T-helper 17 cell (primary cell): ENCODE results near the gene MTRFR. TPM values are rescaled to one million over a fixed set of nuclear protein-coding genes. Genes with fewer than 3 reads are reported as not detected.
"Not testable (repeated sequence)": the region's sequence is repeated elsewhere in the genome, so short reads cannot be mapped to it uniquely, and the experiment has no call there.

Experiments used
- ATAC-seq: fragments of 150-1000 bp; cut with Tn5 transposase; 2 replicates; pipeline ENCODE4 v1.10.0; 2021; ENCODE audit warnings: mild to moderate bottlenecking, moderate library complexity
- DNase-seq, 3 donors: peaks; one replicate each; pipeline versions ENCODE4 v3.0.0 to v3.0.0-alpha.2; 2020 to 2021
- H3K9me3 ChIP-seq: one replicate; pipeline ENCODE4 v1.7.0; 2013; ENCODE audit warnings: low read length, mild to moderate bottlenecking; ENCODE audit not compliant: control insufficient read depth, poor library complexity, severe bottlenecking
- H3K27ac Mint-ChIP-seq: one replicate; pipeline ENCODE4 v1.8.0; 2022; ENCODE audit warnings: mild to moderate bottlenecking, moderate library complexity, mixed read lengths
- H3K27me3 Mint-ChIP-seq: one replicate; pipeline ENCODE4 v1.8.0; 2022; ENCODE audit warnings: mixed read lengths
- H3K36me3 Mint-ChIP-seq: one replicate; pipeline ENCODE4 v1.8.0; 2022; ENCODE audit warnings: low read depth, mixed read lengths
- H3K4me1 Mint-ChIP-seq: one replicate; pipeline ENCODE4 v1.8.0; 2022; ENCODE audit warnings: mild to moderate bottlenecking, mixed read lengths
- H3K4me3 Mint-ChIP-seq: one replicate; pipeline ENCODE4 v1.8.0; 2022; ENCODE audit warnings: mild to moderate bottlenecking, moderate library complexity, mixed read lengths
- total RNA-seq, 4 donors: library from RNA in 2 of 4; stranded (reverse) in 2 of 4; gene quantifications; one replicate each; pipeline ENCODE4 v1.2.3 and lab custom pipeline; 2022 to 2026

Gene MTRFR
- total RNA-seq, 2 donors from 2014 or later: 23.2 to 24.5 TPM

DNA sequence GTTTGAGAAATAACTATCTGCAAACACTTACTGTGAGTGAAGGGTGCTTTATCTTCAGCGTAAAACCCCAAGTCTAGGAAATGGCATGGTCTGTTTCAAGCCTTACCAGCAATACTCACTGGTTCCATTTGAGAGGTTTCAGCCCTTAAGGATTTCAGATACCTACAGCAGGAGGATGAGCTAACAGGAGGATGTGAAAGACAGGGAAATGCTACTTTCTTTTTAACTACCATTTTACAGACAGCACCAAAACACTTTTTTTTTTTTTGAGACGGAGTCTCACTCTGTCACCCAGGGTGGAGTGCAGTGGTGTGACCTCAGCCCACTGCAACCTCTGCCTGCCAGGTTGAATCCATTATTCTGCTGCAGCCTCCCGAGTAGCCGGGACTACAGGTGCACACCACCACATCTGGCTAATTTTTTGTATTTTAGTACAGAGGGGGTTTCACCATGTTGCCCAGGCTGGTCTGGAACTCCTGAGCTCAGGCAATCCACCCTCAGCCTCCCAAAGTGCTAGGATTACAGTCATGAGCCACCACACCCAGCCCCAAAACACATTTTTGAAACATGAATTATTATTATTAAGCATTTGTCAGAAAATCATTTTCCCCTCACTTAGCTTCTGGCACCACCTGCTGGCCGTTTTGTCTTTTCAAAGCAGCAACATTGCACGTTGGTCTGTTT is 4.6 kb downstream of the MTRFR start:
- DNase-seq: peak; percentile 36 to 59 (median 48)
- H3K9me3 ChIP-seq: no peaks in the 10 kb centered on the region
- no peak for ATAC-seq
- H3K4me1 Mint-ChIP-seq: peaks cover 39% of the 10 kb centered on the region
- peaks cover 6% of the 10 kb centered on the region for H3K36me3 Mint-ChIP-seq
- no peaks in the 10 kb centered on the region for H3K27me3 Mint-ChIP-seq
- peak overlapping the region; percentile 61 for H3K27ac Mint-ChIP-seq
- peak overlapping the region; percentile 7 for H3K4me3 Mint-ChIP-seq

DNA sequence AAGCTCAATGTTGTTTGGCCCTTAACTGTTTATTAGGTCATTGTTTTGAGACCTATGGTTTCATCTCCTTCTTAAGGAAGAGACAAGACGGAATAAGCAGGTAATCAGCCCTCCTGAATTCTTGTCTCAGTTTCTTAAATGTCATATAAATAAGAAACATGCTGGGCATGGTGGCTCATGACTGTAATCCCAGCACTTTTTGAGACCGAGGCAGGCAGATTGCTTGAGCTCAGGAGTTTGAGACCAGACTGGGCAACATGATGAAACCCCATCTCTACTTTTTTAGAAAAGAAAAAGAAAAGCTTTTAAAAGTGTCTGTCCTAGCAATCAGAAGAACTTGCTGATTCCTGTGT is 5.1 kb downstream of the MTRFR start:
- DNase-seq: no peak
- H3K4me1 Mint-ChIP-seq: peaks cover 34% of the 10 kb centered on the region
- H3K27ac Mint-ChIP-seq: peak overlapping the region; percentile 61
- H3K4me3 Mint-ChIP-seq: peak overlapping the region; percentile 7
- H3K27me3 Mint-ChIP-seq: no peaks in the 10 kb centered on the region
- no peaks in the 10 kb centered on the region for H3K9me3 ChIP-seq
- H3K36me3 Mint-ChIP-seq: peaks cover 5% of the 10 kb centered on the region
- no peak for ATAC-seq

DNA sequence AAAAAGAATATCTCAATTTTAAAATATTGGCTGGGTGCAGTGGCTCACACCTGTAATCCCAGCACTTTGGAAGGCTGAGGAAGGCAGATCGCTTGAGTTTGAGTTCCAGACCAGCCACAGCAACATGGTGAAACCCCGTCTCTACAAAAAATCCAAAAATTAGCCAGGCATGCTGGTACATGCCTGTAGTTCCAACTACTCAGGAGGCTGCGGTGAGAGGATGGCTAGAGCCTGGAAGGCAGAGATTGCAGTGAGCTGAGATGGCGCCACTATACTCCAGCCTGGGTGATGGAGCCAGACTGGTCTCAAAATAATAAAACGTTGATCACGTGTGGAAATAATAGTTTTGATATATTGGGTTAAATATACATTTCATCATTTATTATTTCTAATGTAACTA is 5.7 kb downstream of the MTRFR start:
- H3K4me3 Mint-ChIP-seq: peak overlapping the region; percentile 1
- H3K27me3 Mint-ChIP-seq: no peaks in the 10 kb centered on the region
- H3K4me1 Mint-ChIP-seq: peaks cover 33% of the 10 kb centered on the region
- ATAC-seq: no peak
- DNase-seq: no peak
- no peaks in the 10 kb centered on the region for H3K9me3 ChIP-seq
- peaks cover 4% of the 10 kb centered on the region for H3K36me3 Mint-ChIP-seq
- peak overlapping the region; percentile 61 for H3K27ac Mint-ChIP-seq

DNA sequence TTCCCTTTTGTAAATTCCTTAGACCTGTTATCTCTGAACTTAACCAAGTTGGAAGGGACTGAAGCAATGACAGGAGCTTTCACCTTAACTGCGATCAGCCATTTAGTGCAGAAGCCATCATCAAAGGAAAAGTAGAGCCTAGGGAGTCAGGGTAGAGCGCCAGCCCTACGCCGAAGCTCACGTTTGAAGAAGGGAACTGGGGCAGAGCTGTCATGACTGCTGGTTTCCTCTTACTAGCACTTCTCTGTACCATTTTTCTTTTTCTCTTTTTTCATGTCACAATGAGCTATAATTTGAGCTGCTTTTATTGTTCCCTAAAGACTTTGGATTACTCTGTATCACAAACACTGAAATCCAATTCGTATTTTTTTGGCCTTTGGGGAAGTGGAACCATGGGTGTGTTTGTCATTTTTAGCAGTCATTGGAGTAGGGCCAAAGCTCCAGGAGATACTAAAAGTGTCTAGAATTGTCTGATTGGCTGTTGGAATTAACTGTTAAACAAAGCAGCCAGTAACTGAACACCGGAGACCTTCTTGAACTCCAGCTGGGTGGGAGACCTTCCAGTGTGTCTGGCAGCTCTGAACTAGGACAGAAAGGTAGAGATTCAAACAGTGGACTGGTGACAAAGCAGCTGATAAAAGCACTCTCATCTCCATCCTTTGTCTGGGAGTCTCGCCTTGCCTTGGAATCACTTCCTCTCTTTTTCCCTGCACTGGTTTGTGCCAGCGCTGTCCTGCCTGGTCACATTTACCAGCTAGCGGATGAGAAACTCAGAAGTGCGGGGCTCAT is 9.1 kb downstream of the MTRFR start:
- ATAC-seq: peak; percentile 49
- Mint-ChIP-seq H3K36me3 (peaks cover 2% of the 10 kb centered on the region), H3K27me3 (no peaks in the 10 kb centered on the region), H3K4me1 (peaks cover 40% of the 10 kb centered on the region), H3K27ac (peak overlapping the region; percentile 32), H3K4me3 (peak overlapping the region; percentile 41)
- no peak for DNase-seq
- no peaks in the 10 kb centered on the region for H3K9me3 ChIP-seq

DNA sequence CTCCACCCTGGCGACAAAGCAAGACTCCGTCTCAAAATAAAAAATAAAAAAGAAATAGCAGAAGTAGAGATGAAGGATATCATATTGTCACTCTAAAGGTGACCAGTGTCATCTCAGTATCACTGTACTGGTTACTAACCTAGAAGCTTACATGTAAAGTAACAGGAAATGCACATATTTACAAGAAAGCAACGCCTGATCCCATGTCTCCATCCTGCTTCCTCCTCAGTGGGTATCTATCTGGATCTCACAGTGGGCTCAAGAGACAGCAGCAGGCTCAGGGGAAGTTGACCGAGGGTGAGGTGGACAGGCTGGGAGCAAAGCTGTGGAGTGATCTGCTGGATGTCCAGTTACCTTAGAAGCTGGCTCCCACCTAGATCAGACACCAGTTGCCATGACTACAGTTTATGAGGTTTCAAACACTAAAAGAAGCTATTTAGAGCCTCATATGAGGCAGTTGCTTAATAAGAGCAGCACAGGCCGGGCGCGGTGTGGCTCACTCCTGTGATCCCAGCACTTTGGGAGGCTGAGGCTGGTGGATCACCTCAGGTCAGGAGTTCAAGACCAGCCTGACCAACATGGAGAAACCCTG is 10.5 kb downstream of the MTRFR start:
- H3K4me3 Mint-ChIP-seq: no peak overlapping the region
- peaks cover 2% of the 10 kb centered on the region for H3K36me3 Mint-ChIP-seq
- H3K27me3 Mint-ChIP-seq: no peaks in the 10 kb centered on the region
- DNase-seq (no peak), ATAC-seq (no peak)
- peak overlapping the region; percentile 34 for H3K27ac Mint-ChIP-seq
- no peaks in the 10 kb centered on the region for H3K9me3 ChIP-seq
- H3K4me1 Mint-ChIP-seq: peaks cover 45% of the 10 kb centered on the region

DNA sequence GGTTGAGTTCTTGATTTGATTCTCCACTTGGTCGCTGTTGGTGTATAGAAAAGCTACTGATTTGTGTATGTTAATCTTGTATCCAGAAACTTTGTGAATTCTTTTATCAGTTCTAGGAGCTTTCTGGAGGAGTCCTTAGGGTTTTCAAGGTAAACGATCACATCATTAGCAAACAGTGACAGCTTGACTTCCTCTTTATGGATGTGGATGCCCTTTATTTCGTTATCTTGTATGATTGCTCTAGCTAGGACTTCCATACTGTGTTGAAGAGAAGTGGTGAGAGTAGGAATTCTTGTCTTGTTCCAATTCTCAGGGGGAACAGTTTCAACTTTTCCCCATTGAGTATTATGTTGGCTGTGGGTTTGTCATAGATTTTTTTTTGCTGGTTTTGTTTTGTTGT is 12.4 kb downstream of the MTRFR start:
- Mint-ChIP-seq H3K4me3 (peak overlapping the region; percentile 58), H3K27me3 (no peaks in the 10 kb centered on the region), H3K27ac (peak overlapping the region; percentile 45), H3K36me3 (peaks cover 6% of the 10 kb centered on the region), H3K4me1 (peaks cover 52% of the 10 kb centered on the region)
- ATAC-seq (no peak), DNase-seq (no peak)
- H3K9me3 ChIP-seq: no peaks in the 10 kb centered on the region

DNA sequence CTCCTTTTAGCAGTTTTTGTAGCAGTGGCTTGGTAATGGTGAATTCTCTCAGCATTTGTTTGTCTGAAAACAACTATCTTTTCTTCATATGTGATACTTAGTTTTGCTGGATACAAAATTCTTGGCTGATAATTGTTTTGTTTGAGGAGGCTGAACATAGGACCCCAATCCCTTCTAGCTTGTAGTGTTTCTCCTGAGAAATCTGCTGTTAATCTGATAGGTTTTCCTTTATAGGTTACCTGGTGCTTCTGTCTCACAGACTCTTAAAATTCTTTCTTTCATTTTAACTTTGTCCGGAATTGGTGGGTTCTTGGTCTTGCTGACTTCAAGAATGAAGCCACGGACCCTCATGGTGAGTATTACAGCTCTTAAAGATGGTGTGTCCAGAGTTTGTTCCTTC is 14.9 kb downstream of the MTRFR start:
- not testable (repeated sequence) for DNase-seq, ATAC-seq, H3K36me3 Mint-ChIP-seq, H3K27me3 Mint-ChIP-seq, H3K9me3 ChIP-seq, H3K4me3 Mint-ChIP-seq
- Mint-ChIP-seq H3K27ac (peak overlapping the region; percentile 34), H3K4me1 (peaks cover 50% of the 10 kb centered on the region)

DNA sequence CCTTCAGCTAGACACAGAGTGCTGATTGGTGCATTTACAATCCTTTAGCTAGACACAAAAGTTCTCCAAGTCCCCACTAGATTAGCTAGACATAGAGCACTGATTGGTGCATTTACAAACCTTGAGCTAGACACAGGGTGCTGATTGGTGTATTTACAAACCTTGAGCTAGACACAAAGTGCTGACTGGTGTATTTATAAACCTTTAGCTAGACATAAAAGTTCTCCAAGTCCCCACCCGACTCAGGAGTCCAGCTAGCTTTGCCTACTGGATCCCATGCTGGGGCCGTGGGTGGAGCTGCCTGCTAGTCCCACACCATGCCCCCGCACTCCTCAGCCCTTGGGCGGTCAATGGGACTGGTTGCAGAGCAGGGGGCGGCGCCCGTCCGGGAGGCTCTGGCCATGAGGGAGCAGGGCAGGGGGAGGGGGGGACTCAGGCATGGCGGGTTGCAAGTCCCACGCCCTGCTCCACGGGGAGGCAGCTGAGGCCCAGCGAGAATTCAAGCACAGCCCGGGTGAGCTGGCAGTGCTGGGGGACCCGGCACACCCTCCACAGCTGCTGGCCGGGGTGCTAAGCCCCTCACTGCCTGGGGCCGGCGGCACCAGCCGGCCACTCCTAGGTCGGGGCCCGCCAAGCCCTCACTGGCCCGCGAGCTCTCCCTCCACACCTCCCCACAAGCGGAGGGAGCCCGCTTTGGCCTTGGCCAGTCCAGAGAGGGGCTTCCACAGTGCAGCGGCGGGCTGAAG is 15.9 kb downstream of the MTRFR start:
- not testable (repeated sequence) for ATAC-seq, DNase-seq, H3K36me3 Mint-ChIP-seq, H3K4me3 Mint-ChIP-seq, H3K27me3 Mint-ChIP-seq, H3K9me3 ChIP-seq
- Mint-ChIP-seq H3K27ac (peak overlapping the region; percentile 79), H3K4me1 (peaks cover 50% of the 10 kb centered on the region)

DNA sequence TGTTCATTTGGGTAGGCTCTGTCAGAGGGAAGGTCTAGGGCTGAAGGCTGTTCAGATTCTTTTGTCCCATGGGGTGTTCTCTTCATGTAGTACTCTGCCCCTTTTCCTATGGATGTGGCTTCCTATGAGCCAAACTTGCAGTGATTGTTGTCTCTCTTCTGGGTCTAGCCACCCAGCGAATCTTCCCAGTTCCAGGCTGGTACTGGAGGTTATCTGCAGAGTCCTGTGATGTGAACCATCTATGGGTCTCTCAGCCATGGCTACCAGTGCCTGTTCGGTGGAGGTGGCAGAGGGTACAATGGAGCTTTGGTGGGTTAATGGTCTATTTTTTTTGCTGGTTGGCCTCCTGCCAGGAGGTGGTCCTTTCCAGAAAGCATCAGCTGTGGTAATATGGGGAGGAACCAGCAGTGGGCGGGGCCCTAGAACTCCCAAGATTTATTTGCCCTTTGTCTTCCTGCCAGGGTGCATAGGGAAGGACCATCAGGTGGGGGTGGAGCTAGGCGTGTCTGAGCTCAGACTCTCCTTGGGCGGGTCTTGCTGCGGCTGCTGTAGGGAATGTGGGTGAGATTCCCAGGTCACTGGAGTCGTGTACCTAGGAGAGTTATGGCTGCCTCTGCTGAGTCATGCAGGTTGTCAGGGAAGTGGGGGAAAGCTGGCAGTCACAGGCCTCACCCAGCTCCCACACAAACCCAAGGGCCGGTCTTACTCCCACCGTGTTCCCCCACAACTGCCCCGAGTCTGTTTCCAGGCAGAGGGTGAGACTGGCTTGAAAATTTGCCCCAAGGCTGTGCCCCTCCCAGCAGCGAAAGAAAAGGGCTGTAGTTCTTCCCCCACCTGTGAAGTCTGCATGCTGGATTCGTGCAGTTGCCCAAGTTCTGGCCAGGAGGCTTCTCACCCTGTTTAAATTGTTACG is 17.5 kb downstream of the MTRFR start:
- no peaks in the 10 kb centered on the region for H3K9me3 ChIP-seq
- no peaks in the 10 kb centered on the region for H3K27me3 Mint-ChIP-seq
- peak overlapping the region; percentile 79 for H3K27ac Mint-ChIP-seq
- ATAC-seq: no peak
- H3K36me3 Mint-ChIP-seq: peaks cover 6% of the 10 kb centered on the region
- H3K4me3 Mint-ChIP-seq: no peak overlapping the region
- no peak for DNase-seq
- peaks cover 43% of the 10 kb centered on the region for H3K4me1 Mint-ChIP-seq

DNA sequence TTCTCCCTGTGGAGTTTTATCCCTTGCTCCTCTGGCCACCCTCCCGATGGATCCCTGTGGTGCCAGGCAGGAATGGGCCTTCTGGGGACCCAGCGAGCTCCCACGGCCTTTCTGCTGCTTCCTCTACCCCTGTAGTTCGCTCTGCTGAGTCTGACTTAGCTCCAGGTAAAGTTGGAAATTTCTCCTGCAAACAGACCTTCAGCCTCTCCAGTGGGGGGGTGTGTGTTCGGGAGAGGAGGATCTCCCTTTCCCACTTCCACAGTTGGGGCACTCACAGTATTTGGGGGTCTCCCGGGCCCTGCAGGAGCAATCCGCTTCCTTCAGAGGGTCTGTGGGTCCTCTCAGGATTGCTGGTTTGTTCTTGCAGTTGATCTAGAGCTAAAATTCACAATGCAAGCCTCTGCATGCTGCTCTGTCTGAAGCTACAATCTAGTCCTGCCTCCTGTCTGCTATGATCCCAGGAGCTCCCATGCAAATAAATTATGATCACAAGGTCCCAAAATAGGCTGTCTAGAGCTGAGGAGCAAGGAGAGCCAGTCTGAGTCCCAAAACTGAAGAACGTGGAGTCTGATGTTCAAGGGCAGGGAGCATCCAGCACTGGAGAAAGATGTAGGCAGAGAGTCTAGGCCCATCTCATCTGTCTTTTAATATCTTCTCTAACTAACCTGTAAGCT is 18.3 kb downstream of the MTRFR start:
- peaks cover 38% of the 10 kb centered on the region for H3K4me1 Mint-ChIP-seq
- ATAC-seq: no peak

DNA sequence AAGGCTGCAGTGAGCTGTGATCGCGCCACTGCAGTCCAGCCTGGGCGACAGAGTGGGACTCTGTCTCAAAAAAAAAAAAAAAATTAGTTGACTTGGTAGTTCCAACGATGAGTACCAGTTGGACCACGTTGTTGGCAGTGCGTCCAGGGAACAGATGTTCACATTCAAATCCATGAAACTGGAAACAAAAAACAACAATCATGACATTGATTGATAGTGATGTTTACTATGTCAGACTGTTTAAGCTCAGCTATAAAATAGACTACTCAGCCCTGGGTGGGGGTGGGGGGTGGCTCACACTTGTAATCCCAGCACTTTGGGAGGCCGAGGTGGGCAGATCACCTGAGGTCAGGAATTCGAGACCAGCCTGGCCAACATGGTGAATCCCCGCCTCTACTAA is 19.1 kb downstream of the MTRFR start:
- not testable (repeated sequence) for H3K27ac Mint-ChIP-seq

More for the DNA sequence above, 18.3 kb downstream of the MTRFR start:
- DNase-seq: no peak
- H3K27me3 Mint-ChIP-seq: no peaks in the 10 kb centered on the region
- H3K36me3 Mint-ChIP-seq: peaks cover 6% of the 10 kb centered on the region
- no peak overlapping the region for H3K4me3 Mint-ChIP-seq
- no peaks in the 10 kb centered on the region for H3K9me3 ChIP-seq
- H3K27ac Mint-ChIP-seq: peak overlapping the region; percentile 79

More for the DNA sequence above, 19.1 kb downstream of the MTRFR start:
- H3K4me3 Mint-ChIP-seq, DNase-seq, ATAC-seq, H3K36me3 Mint-ChIP-seq, H3K27me3 Mint-ChIP-seq, H3K9me3 ChIP-seq: not testable (repeated sequence)
- H3K4me1 Mint-ChIP-seq: peaks cover 33% of the 10 kb centered on the region
